Measurements from ENCODE around the gene BTN3A1.

GRCh38 chr6:26390531-26390930 lies 11.5 kb upstream of the BTN3A1 start:
- TF ChIP-seq POLR2AphosphoS5 (IDR thresholded peaks at IDR 0.05; ENCODE audit: low read depth, low read length) (no peak), POLR2A (IDR thresholded peaks at IDR 0.05; ENCODE audit: low read depth, low read length) (no peak), TAF1 (IDR thresholded peaks at IDR 0.05; ENCODE audit: borderline replicate concordance, low read depth, low read length) (no peak)
